Measurements from ENCODE around the gene TPST2.

Gene TPST2

GRCh38 chr22:26549902-26550497 lies 39.9 kb downstream of the TPST2 start:
- TF ChIP-seq, protein P1, sequence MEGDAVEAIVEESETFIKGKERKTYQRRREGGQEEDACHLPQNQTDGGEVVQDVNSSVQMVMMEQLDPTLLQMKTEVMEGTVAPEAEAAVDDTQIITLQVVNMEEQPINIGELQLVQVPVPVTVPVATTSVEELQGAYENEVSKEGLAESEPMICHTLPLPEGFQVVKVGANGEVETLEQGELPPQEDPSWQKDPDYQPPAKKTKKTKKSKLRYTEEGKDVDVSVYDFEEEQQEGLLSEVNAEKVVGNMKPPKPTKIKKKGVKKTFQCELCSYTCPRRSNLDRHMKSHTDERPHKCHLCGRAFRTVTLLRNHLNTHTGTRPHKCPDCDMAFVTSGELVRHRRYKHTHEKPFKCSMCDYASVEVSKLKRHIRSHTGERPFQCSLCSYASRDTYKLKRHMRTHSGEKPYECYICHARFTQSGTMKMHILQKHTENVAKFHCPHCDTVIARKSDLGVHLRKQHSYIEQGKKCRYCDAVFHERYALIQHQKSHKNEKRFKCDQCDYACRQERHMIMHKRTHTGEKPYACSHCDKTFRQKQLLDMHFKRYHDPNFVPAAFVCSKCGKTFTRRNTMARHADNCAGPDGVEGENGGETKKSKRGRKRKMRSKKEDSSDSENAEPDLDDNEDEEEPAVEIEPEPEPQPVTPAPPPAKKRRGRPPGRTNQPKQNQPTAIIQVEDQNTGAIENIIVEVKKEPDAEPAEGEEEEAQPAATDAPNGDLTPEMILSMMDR (IDR thresholded peaks at IDR 0.05; ENCODE audit: low read depth, low read length): no peak
- DNase-seq (ENCODE audit: extremely low read depth, low read depth): no peak

GRCh38 chr22:26548984-26549383 lies 40.9 kb downstream of the TPST2 start:
- DNase-seq (ENCODE audit: extremely low read depth, low read depth): no peak
- TF ChIP-seq, protein P1 (IDR thresholded peaks at IDR 0.05; ENCODE audit: low read depth, low read length): no peak

DNA sequence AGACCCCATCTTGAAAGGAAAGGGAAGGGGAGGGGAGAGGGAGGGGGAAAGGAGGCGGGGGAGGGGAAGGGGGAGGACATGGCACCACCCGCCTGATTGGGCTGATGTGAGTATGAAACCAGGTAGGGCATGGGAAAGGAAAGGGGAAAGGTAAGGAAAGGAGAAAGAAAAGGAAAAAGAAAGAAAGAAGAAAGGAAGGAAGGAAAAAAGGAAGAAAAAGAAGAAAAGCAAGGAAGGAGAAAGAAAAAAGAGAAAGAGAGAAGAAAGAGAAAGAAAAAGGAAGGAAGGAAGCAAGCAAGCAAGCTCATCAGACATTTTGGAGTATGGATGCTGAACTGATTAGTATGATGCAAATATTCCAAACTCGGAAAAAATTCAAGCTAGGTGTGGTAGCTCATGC lies 41.6 kb downstream of the TPST2 start:
- TF ChIP-seq, protein P1 (IDR thresholded peaks at IDR 0.05; ENCODE audit: low read depth, low read length): no peak
- no peak for DNase-seq (ENCODE audit: extremely low read depth, low read depth)

- DNase-seq (ENCODE audit: extremely low read depth, low read depth): no peak
- TF ChIP-seq, protein P1 (IDR thresholded peaks at IDR 0.05; ENCODE audit: low read depth, low read length): no peak
Observed at GRCh38 chr22:26547837-26548236, 42.1 kb downstream of the TPST2 start.

GRCh38 chr22:26547426-26547825 lies 42.5 kb downstream of the TPST2 start:
- no peak for DNase-seq (ENCODE audit: extremely low read depth, low read depth)
- TF ChIP-seq, protein P1 (IDR thresholded peaks at IDR 0.05; ENCODE audit: low read depth, low read length): no peak

DNA sequence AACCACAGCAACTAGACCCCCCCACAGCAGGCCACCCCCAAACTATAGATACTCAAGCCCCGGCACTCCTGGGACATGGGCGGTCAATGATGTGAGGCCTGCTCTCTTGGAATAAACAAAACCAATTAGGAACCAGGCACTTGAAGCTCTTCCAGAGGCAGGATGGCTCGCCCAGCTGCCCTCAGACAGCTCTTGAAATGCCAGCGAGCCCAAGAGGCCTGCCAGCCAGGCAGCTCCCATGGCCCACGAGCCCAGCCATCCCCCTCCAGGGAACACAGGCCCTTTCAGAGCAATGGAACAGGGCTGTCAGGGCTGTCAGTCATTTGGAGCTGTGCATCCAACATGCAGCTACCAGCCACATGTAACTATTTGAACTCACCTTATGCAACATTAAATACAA lies 43.6 kb downstream of the TPST2 start:
- TF ChIP-seq, protein P1 (IDR thresholded peaks at IDR 0.05; ENCODE audit: low read depth, low read length): no peak
- DNase-seq (ENCODE audit: extremely low read depth, low read depth): no peak

DNA sequence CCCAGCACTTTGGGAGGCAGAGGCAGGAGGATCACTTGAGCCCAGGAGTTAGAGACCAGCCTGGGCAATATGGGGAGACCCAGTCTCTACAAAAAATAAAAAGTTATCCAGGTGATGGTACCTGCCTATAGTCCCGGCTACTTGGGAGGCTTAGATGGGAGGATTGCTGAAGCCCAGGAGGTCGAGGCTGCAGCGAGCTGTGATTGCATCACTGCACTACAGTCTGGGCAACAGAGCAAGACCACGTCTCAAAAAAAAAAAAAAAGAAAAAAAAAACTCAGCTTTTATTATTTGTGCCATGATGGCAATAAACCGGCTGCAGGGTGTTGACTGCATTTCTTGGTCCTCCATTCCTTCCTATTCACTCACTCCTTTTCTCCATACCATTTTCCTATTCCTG lies 44.1 kb downstream of the TPST2 start:
- TF ChIP-seq, protein P1 (IDR thresholded peaks at IDR 0.05; ENCODE audit: low read depth, low read length): no peak
- no peak for DNase-seq (ENCODE audit: extremely low read depth, low read depth)
